ENCODE measurements around the gene PAPSS1. TPM values are rescaled to one million over a fixed set of nuclear protein-coding genes. Genes with fewer than 3 reads are reported as not detected.

The PAPSS1 gene
- total and polyA plus RNA-seq, 2 donors (not counting 3 experiments of a cell fraction or from before 2014, with no cell fraction given), result 69.6 to 77.2 TPM

- Histone ChIP-seq H3K9me3 (replicated peaks; ENCODE audit: control insufficient read depth, insufficient read depth, low read length) (no peaks in the 10 kb centered on the region), H3K4me1 (ENCODE audit: control insufficient read depth, extremely low read depth, insufficient read depth, low read length) (no peaks in the 10 kb centered on the region), H3K36me3 (ENCODE audit: control insufficient read depth in 2 of 2, extremely low read depth in 1 of 2, insufficient read depth in 2 of 2, low read length in 2 of 2) (no peaks in the 10 kb centered on the region), H3K9ac (replicated peaks; ENCODE audit: extremely low read depth, insufficient read depth, low read length) (no peak overlapping the region), H3K27ac (ENCODE audit: insufficient read depth, low read depth, low read length) (no peak overlapping the region), H3K4me2 (ENCODE audit: insufficient read depth, low read length) (no peak overlapping the region), H3K4me3 (replicated peaks in 1 of 3; ENCODE audit: insufficient read depth in 1 of 3, low read depth in 1 of 3, low read length in 3 of 3) (no peak overlapping the region), H4K20me1 (replicated peaks; ENCODE audit: control insufficient read depth, extremely low read depth, insufficient read depth, low read length) (no peaks in the 10 kb centered on the region), H3K79me2 (ENCODE audit: control insufficient read depth, insufficient read depth, low read length) (no peaks in the 10 kb centered on the region), H3K27me3 (ENCODE audit: control insufficient read depth in 2 of 2, insufficient read depth in 2 of 2, low read length in 2 of 2) (no peaks in the 10 kb centered on the region), H2AFZ (ENCODE audit: low read depth, low read length) (peak overlapping the region; percentile 72), H3K9me1 (replicated peaks; ENCODE audit: control insufficient read depth, extremely low read depth, insufficient read depth, low read length) (no peaks in the 10 kb centered on the region)
- CTCF ChIA-PET, result interaction anchor here (0.6 to 5.2 kb wide), 10 partner anchors 13 to 155 kb away, joined by 3 to 89 read pairs (median 4); partner anchors contain the start of gene SGMS2
- intact Hi-C loops (cut with micrococcal nuclease) (loop anchor here (2.0 kb wide), 1 partner anchor 64 kb away; the partner anchor contains the start of gene SGMS2), dilution Hi-C loops (cut with MboI; ENCODE audit: extremely low pct_ligation_motif_present, low sequenced_read_pairs) (no loop called here)
- BruUV-seq (replicated peaks), result no TSS peak
- peak; percentile 43 for FAIRE-seq
- POLR2A ChIA-PET, result interaction anchor here (0.6 kb wide), 1 partner anchor 133 kb away, joined by 4 read pairs; no protein-coding TSS in a partner anchor
- peak; percentile 55 for DNase-seq (ENCODE audit: low read depth, low spot score)
- no peak for TF ChIP-seq FOS (IDR thresholded peaks at IDR 0.05; ENCODE audit: borderline replicate concordance, insufficient read depth, low read length)
- TF ChIP-seq MYC (IDR thresholded peaks at IDR 0.05; ENCODE audit: low read depth, low read length), result no peak
- peak; percentile 42 to 43 for TF ChIP-seq CTCF (IDR thresholded peaks at IDR 0.05; ENCODE audit: extremely low read depth in 1 of 2, insufficient read depth in 1 of 2, low read depth in 1 of 2, low read length in 2 of 2)
These were observed 40.4 kb upstream of the PAPSS1 start for GRCh38 chr4:107760281-107760947.
